Measurements from ENCODE around the gene ZHX3.
A peak's percentile ranks its signal among the peaks of the same experiment; 100 is the strongest.
"Not testable (repeated sequence)": the region's sequence is repeated elsewhere in the genome, so short reads cannot be mapped to it uniquely, and the experiment has no call there.

The ZHX3 gene

DNA sequence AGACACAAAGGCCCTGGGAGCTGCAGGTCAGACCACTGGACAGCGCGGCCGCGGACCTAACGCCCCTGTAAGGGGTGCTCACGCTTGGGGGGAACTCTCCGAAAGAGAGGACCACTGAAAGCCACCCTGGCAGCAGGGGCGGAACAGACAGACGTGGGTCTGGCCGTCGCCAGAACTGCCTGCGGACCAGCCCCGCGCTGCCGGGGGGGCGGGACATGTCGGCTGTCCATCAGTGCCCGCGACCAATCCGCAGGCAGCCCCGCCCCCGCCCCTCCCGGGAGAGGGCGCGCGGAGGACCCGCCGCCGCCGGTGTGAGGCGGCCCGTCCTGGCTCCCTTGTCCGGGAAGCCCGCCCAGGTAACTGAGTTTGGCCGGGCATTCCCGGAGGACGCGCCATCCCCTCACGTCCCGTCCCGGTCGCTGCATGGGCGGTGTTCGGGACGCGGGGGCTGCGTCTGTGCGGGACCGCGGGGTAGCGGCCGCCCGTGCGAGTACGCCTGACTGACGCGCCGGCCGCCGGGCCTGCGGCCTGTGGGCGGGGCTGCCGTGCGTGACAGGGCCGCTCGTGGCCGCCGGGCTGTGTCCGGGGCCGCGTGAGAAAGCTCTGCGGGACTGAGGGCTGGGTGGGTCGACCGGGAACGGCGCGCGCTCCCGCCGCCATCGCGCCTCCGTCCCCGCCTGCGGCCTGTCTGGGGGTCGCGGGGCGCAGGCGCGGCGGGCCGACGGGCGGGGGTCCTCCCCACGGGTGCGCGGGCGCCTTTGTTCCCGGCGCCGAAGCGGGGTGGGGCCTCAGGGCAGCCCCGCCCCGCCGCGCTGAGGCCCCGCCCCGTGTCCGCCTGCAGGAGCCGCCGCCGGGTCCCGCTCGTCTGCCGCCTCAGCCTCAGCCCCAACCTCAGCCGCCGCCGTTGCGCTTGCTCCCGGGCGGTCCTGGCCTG is 180.6 kb downstream of the ZHX3 start, which contains the start of gene PLCG1:
PLCG1 (plus strand) TSS at position 864 of the 934 bp plus-strand sequence. CDS start 99 bp downstream, outside the sequence.
- H3K27ac ChIP-seq: peak within 1 kb of the TSS; percentile 84
- TF ChIP-seq ZFX (IDR thresholded peaks at IDR 0.05; ENCODE audit: borderline replicate concordance): no peak
- TF ChIP-seq, protein P1, sequence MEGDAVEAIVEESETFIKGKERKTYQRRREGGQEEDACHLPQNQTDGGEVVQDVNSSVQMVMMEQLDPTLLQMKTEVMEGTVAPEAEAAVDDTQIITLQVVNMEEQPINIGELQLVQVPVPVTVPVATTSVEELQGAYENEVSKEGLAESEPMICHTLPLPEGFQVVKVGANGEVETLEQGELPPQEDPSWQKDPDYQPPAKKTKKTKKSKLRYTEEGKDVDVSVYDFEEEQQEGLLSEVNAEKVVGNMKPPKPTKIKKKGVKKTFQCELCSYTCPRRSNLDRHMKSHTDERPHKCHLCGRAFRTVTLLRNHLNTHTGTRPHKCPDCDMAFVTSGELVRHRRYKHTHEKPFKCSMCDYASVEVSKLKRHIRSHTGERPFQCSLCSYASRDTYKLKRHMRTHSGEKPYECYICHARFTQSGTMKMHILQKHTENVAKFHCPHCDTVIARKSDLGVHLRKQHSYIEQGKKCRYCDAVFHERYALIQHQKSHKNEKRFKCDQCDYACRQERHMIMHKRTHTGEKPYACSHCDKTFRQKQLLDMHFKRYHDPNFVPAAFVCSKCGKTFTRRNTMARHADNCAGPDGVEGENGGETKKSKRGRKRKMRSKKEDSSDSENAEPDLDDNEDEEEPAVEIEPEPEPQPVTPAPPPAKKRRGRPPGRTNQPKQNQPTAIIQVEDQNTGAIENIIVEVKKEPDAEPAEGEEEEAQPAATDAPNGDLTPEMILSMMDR (IDR thresholded peaks at IDR 0.05): no peak

DNA sequence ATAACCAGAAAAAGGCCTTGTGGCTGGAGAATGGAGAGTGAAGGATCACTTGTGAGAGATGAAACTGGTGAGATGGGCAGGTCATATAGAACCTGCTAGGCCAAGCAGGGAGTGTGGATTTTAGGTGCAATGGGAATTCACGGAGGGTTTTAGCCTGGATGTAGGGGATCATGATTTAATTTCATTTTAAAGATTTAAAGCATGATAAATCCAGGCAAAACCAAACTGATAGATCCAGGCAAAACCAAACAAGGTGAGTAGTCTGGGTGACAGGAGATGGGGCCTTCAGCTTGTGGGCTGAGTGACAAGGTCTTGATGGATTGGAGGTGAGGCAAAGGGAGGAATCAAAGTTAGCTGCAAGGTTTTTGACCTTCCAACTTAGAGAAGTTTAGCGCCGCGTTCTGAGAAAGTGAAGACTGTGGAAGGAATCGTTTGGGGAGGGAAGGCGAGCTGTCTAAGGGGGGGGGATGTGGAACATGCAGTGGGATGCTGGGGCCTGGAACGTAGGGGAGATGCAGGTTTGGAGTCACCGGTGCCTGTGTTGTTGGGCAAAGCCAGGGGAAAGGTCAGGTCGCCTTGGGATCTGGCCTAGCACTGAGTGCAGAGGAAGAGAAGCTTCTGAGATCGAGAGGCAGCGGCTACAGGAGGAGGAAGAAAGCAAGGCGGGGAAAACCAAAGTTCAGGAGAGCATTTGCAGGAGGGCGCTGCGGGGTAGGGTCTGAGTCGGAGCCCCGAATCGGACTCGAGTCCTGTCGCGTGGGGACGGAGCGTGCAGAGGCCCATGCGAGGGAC is 181.4 kb downstream of the ZHX3 start:
- TF ChIP-seq, protein P1 (IDR thresholded peaks at IDR 0.05): no peak
- no peak for TF ChIP-seq ZFX (IDR thresholded peaks at IDR 0.05; ENCODE audit: borderline replicate concordance)
- H3K27ac ChIP-seq: peak overlapping the region; percentile 84

DNA sequence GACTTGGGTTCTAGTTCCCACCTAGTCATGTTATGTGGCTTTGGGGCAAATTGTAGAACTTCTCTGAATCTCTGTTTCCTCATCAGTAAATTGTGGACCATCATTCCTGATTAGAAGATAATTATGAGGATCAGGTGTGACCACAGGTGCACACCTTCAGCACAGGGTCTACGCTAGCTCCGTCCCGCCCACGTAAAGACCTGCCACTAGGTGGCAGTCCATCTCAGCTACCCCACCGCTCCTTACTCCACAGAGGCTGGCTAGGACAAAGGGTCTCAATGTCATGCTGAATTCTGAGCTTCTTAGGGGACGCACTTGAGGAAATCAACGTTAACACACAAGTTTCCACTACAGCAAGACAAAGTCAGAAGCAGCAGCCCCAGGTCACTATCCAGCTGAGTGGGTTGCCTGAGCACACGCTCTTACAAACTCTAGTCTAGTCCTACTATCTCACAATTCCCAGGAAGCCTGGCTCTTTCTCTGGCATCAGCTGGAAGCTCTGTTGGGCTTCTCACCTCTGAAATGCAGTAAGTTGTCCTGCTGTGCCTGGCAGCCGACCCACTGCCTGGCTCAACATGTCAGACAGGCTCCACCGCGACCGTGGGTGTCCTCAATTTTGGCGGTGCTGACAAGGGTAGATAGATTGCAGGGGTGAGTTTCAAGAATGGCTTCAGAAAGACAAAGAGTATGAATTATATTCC is 182.2 kb downstream of the ZHX3 start:
- no peak for TF ChIP-seq ZFX (IDR thresholded peaks at IDR 0.05; ENCODE audit: borderline replicate concordance)
- TF ChIP-seq, protein P1 (IDR thresholded peaks at IDR 0.05): peak; percentile 90
- H3K27ac ChIP-seq: no peak overlapping the region

DNA sequence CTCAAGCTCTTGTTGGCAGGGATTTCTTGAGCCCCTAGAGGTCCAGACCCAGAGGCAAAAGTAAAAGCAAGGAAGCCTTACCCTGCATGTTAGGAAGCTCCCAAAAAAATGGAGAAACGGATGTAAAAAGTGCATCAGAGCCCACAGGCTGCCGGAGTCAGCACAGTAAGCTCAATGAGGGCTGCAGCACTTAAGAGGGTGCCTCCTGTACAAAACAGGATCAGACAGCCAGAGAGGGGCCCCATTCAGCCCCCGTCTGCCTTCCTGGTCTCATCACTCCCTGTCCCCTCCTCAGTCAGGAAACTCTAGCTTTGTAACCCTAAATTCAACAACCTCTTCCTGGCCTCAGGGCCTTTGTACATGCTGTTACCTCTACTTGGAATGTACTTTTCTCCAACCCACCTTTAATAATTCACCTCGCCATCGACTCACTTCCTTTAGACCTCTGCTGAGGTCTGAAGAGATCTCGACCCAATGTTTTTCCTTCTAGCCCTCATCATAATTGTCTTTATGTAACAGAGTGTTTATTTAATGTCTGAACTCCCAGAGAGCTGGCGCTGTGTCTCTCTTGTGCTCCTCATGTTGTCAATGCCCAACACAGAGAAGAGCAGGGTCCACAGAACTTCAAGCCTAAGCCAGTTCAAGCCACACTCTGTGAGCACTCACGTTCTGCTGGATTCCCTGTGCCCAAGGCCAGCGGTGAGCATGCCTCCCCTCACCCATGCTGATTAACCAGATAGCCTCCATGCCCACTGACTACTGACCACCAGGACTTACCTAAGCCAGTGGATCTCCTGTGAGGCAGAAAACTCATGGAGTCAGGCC is 183.0 kb downstream of the ZHX3 start:
- TF ChIP-seq, protein P1 (IDR thresholded peaks at IDR 0.05): no peak
- no peak for TF ChIP-seq ZFX (IDR thresholded peaks at IDR 0.05; ENCODE audit: borderline replicate concordance)
- no peak overlapping the region for H3K27ac ChIP-seq

DNA sequence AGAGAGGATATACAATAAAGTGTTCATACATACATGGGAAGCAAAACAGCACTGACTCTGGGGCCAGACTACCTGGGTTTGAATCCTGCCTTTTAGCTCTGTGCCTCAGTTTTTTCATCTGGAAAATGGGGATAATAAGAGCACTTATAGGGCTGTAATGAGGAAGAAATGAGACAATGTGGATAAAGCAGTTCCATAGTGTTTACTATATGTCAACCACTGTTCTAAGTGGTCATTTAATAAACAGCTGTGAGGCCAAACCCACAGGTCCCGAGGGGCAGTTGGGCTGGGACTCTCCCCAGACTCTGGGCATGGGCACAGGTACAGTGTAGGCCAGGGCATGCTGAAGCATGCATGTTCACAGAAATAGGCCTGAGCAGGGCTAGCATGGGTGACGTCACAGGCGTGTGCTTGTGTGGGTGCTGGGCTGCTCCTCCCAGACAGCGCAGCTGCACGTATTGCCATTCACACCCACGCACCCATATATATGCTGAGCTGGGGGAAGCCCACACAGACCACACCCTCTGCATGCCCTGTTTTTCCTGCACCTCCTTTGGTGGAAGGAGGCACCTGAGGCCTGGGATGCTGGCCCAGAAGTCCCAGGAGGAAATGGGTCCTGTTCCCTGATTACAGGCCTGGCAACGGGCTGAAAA is 183.7 kb downstream of the ZHX3 start:
- H3K27ac ChIP-seq: no peak overlapping the region
- TF ChIP-seq ZFX (IDR thresholded peaks at IDR 0.05; ENCODE audit: borderline replicate concordance): no peak
- TF ChIP-seq, protein P1 (IDR thresholded peaks at IDR 0.05): no peak

DNA sequence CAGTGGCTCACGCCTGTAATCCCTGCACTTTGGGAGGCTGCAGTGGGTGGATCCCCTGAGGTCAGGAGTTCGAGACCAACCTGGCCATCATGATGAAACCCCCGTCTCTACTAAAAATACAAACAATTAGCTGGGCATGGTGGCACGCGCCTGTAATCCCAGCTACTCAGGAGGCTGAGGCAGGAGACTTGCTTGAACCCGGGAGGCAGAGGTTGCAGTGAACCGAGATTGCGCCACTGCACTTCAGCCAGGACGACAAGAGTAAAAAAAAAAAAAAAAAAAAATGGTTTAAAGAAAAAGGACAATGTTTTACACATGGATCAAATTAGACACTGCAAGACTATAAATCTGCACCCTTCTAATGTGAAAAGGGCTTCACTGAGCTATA is 185.1 kb downstream of the ZHX3 start:
- H3K27ac ChIP-seq: not testable (repeated sequence)

Measured in 22Rv1 (cell line).